Kidney epithelial cell (primary cell): ENCODE measurements around the gene VGF. TPM values are rescaled to one million over a fixed set of nuclear protein-coding genes. Genes with fewer than 3 reads are reported as not detected.
A peak's percentile ranks its signal among the peaks of the same experiment; 100 is the strongest.

Source experiments
- DNase-seq: peaks from one replicate; pipeline ENCODE4 v3.0.0-alpha.2; 2010; ENCODE audit warnings: low read depth
- H3K27me3 ChIP-seq: 2 replicates; pipeline ENCODE4 v1.6.0; 2011; ENCODE audit warnings: low read length; ENCODE audit not compliant: control insufficient read depth, insufficient read depth
- H3K36me3 ChIP-seq: 2 replicates; pipeline ENCODE4 v1.5.1; 2011; ENCODE audit warnings: low read length; ENCODE audit not compliant: control insufficient read depth, insufficient read depth
- H3K4me3 ChIP-seq: 2 replicates; pipeline ENCODE4 v1.5.1; 2011; ENCODE audit warnings: low read depth, mild to moderate bottlenecking, control low read depth, low read length
- total RNA-seq: library from RNA; depleted of rRNA; stranded (reverse); fragments of >200 nt; gene quantifications from 2 replicates; pipeline ENCODE4 v1.2.3, GENCODE V29; 2015
- TF ChIP-seq, protein P1 (sequence below): IDR thresholded peaks from 2 replicates; pipeline ENCODE4 v1.5.1; 2011; ENCODE audit warnings: mild to moderate bottlenecking, moderate library complexity, low read length, control low read depth, inconsistent platforms; ENCODE audit not compliant: insufficient read depth, poor library complexity, severe bottlenecking

VGF gene
- 17.5 and 17.8 TPM in 2 replicates for total RNA-seq

DNA sequence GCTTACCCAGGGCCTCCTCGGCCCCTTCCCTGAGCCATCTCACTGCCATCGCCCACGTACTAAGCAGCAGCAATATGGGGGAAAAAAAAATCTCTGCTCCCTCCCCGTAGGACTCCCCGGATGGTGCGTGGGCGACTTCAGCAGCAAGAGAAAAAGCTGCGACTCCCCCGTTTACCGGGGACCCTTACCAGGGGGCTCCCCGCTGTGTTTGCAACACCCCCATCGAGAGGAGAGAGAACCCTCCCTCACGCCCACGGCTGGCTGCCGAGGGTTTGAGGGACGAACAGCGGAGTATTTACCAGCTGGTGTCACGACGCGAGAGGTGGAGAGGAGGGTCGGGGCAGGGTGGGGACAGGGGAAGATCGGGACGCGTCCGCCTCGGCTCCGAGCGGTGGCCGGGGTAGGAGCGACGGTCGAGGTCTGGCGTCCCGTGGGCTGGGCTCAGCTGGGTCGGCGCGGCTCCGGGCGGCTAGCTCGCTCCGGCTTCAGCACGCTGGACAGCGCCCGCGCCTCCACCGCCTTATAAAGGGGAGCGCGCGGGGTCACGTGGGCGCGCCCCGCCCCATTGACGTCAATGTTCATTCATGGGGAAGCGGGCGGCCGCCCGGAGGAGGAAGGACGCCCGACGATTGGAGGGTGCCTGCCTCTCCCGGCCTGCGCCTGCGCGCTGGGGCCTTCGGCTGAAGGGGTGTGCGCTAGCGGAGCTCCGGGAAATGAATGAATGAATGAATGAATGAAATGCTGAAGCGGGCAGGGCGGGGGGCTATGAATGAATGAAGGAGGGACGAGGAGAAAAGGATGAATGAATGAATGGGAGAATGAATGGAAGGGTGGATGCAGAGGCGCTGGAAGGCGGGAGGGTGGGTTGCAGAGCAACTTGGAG lies at the start of gene VGF:
VGF (minus strand) TSS at position 495 of the 883 bp plus-strand sequence. CDS start 726 bp downstream, outside the sequence.
- Histone ChIP-seq H3K4me3 (peak within 1 kb of the TSS; percentile 44), H3K27me3 (peaks cover 40% of the 10 kb centered on the region), H3K36me3 (no peaks in the 10 kb centered on the region)
- TF ChIP-seq, protein P1, sequence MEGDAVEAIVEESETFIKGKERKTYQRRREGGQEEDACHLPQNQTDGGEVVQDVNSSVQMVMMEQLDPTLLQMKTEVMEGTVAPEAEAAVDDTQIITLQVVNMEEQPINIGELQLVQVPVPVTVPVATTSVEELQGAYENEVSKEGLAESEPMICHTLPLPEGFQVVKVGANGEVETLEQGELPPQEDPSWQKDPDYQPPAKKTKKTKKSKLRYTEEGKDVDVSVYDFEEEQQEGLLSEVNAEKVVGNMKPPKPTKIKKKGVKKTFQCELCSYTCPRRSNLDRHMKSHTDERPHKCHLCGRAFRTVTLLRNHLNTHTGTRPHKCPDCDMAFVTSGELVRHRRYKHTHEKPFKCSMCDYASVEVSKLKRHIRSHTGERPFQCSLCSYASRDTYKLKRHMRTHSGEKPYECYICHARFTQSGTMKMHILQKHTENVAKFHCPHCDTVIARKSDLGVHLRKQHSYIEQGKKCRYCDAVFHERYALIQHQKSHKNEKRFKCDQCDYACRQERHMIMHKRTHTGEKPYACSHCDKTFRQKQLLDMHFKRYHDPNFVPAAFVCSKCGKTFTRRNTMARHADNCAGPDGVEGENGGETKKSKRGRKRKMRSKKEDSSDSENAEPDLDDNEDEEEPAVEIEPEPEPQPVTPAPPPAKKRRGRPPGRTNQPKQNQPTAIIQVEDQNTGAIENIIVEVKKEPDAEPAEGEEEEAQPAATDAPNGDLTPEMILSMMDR: no peak
- no peak for DNase-seq

DNA sequence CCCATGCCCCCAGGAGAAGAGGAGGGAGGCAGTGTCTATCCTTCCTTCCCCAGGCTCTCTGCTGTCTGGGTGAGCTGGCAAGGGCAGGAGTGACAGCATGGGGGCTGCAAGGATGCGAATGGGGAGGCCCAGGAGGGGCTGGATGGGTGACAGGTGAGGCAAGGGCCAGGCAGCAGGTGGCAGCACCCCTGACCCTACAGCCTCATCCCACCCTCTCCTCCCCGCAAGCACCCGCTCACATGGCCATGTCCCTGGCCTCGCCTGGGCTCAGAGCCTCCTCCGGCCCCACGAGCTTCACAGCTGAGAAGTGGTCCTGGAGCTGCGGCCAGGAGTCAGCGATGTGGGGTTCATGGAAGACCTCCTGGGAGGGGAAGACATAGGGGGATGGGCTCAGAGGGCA lies 46.6 kb upstream of the VGF start:
- Histone ChIP-seq H3K27me3 (no peaks in the 10 kb centered on the region), H3K36me3 (peaks cover 1% of the 10 kb centered on the region), H3K4me3 (no peak overlapping the region)
- no peak for DNase-seq
- TF ChIP-seq, protein P1: no peak

DNA sequence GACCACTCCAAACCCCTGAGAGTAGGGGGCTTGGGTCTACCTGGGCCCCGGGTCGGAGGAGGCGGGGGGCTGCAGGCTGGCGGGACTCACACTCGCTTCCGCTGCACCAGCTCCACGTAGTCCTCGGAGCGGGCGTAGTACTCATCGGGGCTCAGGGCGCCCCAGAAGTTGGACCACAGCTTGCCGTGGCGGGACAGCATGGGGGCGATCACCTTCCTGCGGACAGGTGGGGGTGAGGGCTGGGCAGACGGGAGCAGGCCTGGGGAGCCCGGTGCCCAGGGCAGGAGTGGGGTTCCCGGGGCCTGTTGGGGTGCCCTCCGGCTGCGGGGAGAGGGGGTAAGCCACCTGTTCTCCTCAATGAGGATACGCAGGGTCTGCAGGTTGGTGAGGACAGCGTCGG lies 46.1 kb upstream of the VGF start:
- H3K27me3 ChIP-seq: no peaks in the 10 kb centered on the region
- no peak overlapping the region for H3K4me3 ChIP-seq
- peaks cover 1% of the 10 kb centered on the region for H3K36me3 ChIP-seq
- TF ChIP-seq, protein P1: no peak
- no peak for DNase-seq

DNA sequence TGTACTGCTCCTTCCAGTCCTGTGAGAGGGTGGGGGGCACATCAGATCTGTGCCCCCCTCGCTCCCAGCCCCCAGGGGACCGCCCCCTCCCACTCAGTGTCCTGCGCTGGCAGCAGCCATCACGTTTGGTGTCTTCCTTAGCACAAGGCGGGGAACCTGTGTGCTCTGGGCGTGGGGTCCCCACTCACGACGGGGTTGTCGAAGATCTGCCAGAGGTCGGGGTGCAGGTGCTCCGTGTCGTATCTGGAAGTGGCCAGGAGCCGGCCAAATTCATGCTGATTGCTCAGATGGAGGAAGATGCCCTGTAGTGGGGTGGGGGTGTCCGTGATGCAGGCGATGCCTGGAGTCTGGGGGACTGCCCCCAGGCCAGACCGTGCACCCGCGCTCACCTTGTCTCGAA lies 44.8 kb upstream of the VGF start:
- no peak for DNase-seq
- TF ChIP-seq, protein P1: no peak
- Histone ChIP-seq H3K27me3 (no peaks in the 10 kb centered on the region), H3K36me3 (peaks cover 1% of the 10 kb centered on the region), H3K4me3 (no peak overlapping the region)

DNA sequence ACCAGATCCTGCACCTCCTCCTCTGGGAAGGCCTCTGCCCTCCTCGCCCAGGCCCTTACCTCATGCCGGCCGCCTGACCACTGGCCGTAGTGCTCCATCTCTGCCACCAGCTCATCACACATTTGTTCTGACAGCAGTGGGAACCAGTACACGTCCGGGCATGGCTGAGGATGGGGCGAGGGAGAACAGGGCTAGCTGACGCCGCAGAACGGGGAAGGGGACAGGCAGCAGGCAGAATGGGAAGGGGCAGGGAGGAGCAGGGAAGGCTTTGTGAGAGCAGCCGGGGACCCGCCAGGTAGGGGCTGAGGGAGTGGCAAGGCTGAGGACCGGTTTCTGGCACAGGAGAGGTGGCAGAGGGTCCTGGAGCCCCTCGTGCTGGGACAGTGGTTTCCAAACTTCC lies 43.4 kb upstream of the VGF start:
- TF ChIP-seq, protein P1: no peak
- H3K4me3 ChIP-seq: no peak overlapping the region
- no peaks in the 10 kb centered on the region for H3K36me3 ChIP-seq

More for the DNA sequence above, 43.4 kb upstream of the VGF start:
- H3K27me3 ChIP-seq: no peaks in the 10 kb centered on the region
- no peak for DNase-seq
